HG02885 (cell line): ENCODE measurements around the gene CSNK2A1.

Experiments
- ATAC-seq: cut with Tn5 transposase; IDR thresholded peaks from one replicate; pipeline ENCODE4 v1.9.1; 2021; ENCODE audit warnings: mild to moderate bottlenecking; ENCODE audit not compliant: unreplicated experiment, poor library complexity

The CSNK2A1 gene

DNA sequence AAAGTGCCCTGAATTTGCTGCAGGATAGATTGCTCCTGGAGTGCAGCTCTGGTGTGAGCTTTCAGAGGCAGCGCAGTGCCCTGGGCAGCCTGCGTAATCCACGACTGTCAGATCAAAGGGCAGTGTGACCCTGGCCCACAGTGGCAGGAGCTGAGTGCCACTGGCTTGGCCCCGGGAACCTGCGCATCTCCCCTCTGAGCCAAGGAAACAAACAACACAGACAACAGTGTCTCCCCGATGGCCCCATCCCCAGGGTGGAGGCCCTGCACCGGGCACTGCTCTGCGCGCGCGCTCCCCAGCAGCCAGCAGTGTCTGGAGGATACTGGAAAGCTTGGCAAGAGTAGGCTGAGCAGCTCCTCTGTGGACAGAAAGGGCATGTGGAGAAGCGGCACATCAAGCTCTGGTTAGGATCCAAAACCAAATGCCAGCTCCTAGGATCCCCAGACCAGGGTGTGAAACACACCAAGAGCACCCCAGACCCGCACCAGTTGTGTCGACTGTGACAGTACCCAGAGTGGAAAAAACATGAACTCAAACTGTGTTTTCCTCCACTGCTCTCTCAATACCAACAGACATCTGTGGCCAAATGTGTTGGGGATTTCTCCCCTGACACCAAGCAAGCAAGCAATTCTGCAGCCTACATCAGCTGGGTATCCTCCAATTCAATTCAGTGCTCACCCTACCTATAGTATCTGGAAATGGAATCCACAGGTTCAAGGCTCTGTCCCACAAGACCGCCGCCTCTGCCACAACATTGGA, 108.8 kb downstream of the CSNK2A1 start:
- ATAC-seq: no peak

DNA sequence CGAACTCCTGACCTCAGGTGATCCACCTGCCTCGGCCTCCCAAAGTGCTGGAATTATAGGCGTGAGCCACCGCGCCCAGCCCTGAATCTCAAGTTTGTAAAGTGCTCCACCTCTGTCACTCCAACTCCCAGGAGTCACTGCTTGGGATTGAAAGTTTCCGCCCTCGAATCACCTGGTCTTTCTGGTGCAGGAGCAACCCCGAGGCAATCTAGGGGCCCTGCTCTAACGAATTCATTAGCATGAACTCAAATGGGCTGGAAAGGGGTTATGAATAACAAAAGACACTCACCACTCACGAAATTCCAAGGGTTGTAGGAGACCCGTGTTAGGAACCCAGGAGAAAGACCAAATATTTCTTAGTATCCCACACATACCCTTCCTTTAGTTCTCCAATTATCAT, 109.4 kb downstream of the CSNK2A1 start:
- ATAC-seq: no peak

- peak; percentile 89 for ATAC-seq
These were observed 110.2 kb downstream of the CSNK2A1 start for GRCh38 chr20:433300-433975.

DNA sequence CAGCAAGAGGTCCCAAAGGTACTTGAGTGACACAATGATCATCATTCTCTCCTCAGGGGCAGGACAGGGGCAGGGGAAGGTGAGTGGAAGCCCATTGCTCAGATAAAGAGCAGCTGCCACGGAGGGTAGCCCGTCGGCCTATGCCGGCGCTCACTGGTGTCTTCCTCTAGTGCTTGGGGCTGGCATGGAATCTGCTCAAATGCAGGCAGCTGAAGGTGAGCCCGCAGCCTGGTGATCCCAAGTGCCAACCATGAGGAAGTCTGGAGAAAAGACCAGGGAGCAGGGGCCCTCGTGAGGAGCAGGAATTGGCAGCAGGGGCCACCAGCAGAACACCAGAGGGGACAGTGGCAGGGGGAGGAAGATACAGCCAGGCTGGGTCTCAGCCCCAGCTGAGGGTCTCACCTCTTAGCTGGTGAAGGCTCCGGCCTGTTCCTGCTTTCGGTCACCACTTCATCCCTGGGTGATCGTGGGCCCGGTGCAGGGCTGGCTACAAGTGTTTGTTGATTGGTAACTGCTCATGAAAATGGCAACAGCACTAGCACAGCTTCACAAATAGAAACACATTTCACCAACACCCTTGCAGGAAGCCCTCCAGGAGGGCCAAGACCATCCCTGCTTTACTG, 110.8 kb downstream of the CSNK2A1 start:
- ATAC-seq: no peak

GRCh38 chr20:432208-432607, 111.4 kb downstream of the CSNK2A1 start:
- no peak for ATAC-seq

- no peak for ATAC-seq
These were observed 112.3 kb downstream of the CSNK2A1 start for GRCh38 chr20:431012-431904.

- ATAC-seq: no peak
These were observed 113.2 kb downstream of the CSNK2A1 start for GRCh38 chr20:430091-430999.

DNA sequence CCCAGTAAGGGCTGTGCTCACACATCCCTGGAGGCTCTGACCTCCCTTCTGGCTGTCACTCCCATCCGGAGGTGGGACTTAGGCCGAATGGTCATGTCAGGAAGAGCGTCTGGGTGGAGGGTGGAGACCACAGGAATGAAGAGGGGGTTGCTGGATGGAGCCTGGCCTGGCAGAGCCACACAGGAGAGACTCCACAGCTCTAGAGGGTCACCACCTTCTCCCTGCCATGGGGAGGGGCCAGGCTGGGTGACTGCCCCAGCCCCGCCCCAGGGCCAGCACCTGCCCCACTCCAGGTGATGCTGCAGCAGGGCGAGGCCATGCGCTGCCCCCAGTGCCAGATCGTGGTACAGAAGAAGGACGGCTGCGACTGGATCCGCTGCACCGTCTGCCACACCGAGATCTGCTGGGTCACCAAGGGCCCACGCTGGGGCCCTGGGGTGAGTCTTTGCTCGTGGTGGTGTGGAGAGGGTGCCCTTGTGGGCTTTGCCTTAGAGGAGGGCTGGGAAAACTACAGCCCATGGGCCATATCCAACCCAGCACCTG, 114.9 kb downstream of the CSNK2A1 start:
- ATAC-seq: no peak

DNA sequence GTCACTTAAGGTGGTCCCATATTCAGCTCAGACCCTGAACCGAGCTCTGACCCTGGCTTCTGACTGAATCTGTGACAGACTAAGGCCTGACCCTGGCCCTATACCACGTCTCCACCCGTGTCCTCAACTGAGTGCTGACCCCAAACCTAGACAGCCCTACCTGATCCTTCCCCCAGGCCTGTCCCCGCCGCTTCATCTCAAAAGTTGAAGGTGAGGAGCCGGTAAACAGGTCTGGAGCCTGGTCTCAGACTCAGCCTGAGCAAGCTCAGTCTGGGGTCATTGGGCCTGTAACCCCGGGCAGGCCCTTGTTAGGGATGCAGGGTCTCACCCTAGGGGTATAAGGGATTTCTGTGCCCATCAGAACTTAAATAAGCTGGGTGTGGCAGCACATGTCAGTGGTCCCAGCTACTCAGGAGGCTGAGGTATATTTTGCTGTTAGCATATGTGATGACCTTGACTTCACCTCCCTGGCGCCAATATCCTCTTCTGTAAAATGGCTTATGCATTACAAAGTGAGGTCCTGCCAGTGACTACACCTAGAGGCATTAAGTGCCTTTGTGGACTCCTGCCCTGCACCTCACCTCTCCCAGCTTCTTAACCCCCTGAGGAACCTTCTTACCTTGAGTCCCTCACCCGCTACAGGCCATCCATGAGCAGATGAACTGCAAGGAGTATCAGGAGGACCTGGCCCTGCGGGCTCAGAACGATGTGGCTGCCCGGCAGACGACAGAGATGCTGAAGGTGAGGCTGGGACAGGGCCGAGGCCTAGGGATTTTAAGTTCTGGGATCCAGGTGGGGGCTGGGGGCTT, 115.5 kb downstream of the CSNK2A1 start:
- ATAC-seq: no peak

- ATAC-seq: no peak
These were observed 116.2 kb downstream of the CSNK2A1 start for GRCh38 chr20:427401-427800.

- ATAC-seq: no peak
These were observed 117.0 kb downstream of the CSNK2A1 start for GRCh38 chr20:426566-426965.
